CD4-positive, alpha-beta memory T cell (primary cell): ENCODE data around the gene LAMC3. TPM values are rescaled to one million over a fixed set of nuclear protein-coding genes. Genes with fewer than 3 reads are reported as not detected.

Experiments used
- CTCF ChIA-PET: fragments of 350-600 bp; sonication (Branson Sonifier 250); formaldehyde crosslinking; loops from one replicate; lab custom pipeline; 2021; ENCODE audit warnings: inconsistent platforms; ENCODE audit not compliant: partially characterized antibody; lab: Charles Lee
- POLR2A ChIA-PET: fragments of 350-600 bp; sonication (Branson Sonifier 250); formaldehyde crosslinking; loops from one replicate; lab custom pipeline; 2021; ENCODE audit not compliant: partially characterized antibody; lab: Charles Lee
- DNase-seq, 5 donors: peaks; one replicate each; pipeline versions ENCODE4 v3.0.0 to v3.0.0-alpha.2; 2020 to 2022; ENCODE audit warnings: mixed read lengths in 1 of 5
- H3K27ac ChIP-seq: one replicate; pipeline ENCODE4 v1.7.0; 2013; ENCODE audit warnings: low read depth, low read length
- H3K27me3 ChIP-seq: 2 replicates; pipeline ENCODE4 v1.7.0; 2013; ENCODE audit warnings: mild to moderate bottlenecking, low read length, moderate library complexity; ENCODE audit not compliant: insufficient read depth
- H3K36me3 ChIP-seq: 2 replicates; pipeline ENCODE4 v1.7.0; 2013; ENCODE audit warnings: mild to moderate bottlenecking, low read length, moderate library complexity; ENCODE audit not compliant: insufficient read depth
- H3K4me1 ChIP-seq: 2 replicates; pipeline ENCODE4 v1.7.0; 2013; ENCODE audit warnings: mild to moderate bottlenecking, low read length, moderate library complexity; ENCODE audit not compliant: insufficient read depth
- H3K4me3 ChIP-seq, 2 donors: one replicate each; pipeline ENCODE4 v1.7.0; 2013; ENCODE audit warnings: low read length in 2 of 2, mild to moderate bottlenecking in 1 of 2
- H3K9me3 ChIP-seq, 2 donors: one replicate each; pipeline ENCODE4 v1.7.0; 2013; ENCODE audit warnings: low read length in 2 of 2, control low read depth in 1 of 2; ENCODE audit not compliant: control insufficient read depth in 1 of 2
- H3K27ac Mint-ChIP-seq, 7 donors: one replicate each; pipeline ENCODE4 v1.8.0; 2020 to 2021; ENCODE audit warnings: mixed read lengths in 7 of 7, mild to moderate bottlenecking in 6 of 7, inconsistent platforms in 3 of 7, moderate library complexity in 3 of 7
- H3K27me3 Mint-ChIP-seq, 2 donors: one replicate each; pipeline ENCODE4 v1.8.0; 2020 to 2021; ENCODE audit warnings: mixed read lengths in 2 of 2
- H3K36me3 Mint-ChIP-seq, 2 donors: one replicate each; pipeline ENCODE4 v1.8.0; 2020 to 2021; ENCODE audit warnings: mixed read lengths in 2 of 2, inconsistent platforms in 1 of 2, mild to moderate bottlenecking in 1 of 2
- H3K4me1 Mint-ChIP-seq, 4 donors: one replicate each; pipeline ENCODE4 v1.8.0; 2020 to 2021; ENCODE audit warnings: mixed read lengths in 4 of 4, mild to moderate bottlenecking in 1 of 4
- H3K4me3 Mint-ChIP-seq, 8 donors: one replicate each; pipeline ENCODE4 v1.8.0; 2020 to 2021; ENCODE audit warnings: mixed read lengths in 8 of 8, mild to moderate bottlenecking in 7 of 8, moderate library complexity in 6 of 8, inconsistent platforms in 3 of 8
- H3K9me3 Mint-ChIP-seq, 8 donors: one replicate each; pipeline ENCODE4 v1.8.0; 2020 to 2021; ENCODE audit warnings: mixed read lengths in 8 of 8, mild to moderate bottlenecking in 5 of 8, inconsistent platforms in 3 of 8, moderate library complexity in 1 of 8
- intact Hi-C: fragments of 100-400 bp; cut with micrococcal nuclease; formaldehyde crosslinking; loops from one replicate; pipeline ENCODE4 v1.15.1; 2023
- polyA plus RNA-seq, 2 donors: library from polyadenylated mRNA; unstranded; fragments of 300-500 nt; fragmentation: Illumina TruSeq; gene quantifications; one replicate each; pipeline ENCODE4 v1.2.3, GENCODE V29; 2021
- total RNA-seq, 2 experiments: library from RNA; stranded (reverse); gene quantifications; one replicate each; pipeline ENCODE4 v1.2.3, GENCODE V29; 2021

LAMC3 gene
- total and polyA plus RNA-seq, 4 experiments from 2014 or later, result 0.32 to 0.61 TPM; not detected in 2

DNA sequence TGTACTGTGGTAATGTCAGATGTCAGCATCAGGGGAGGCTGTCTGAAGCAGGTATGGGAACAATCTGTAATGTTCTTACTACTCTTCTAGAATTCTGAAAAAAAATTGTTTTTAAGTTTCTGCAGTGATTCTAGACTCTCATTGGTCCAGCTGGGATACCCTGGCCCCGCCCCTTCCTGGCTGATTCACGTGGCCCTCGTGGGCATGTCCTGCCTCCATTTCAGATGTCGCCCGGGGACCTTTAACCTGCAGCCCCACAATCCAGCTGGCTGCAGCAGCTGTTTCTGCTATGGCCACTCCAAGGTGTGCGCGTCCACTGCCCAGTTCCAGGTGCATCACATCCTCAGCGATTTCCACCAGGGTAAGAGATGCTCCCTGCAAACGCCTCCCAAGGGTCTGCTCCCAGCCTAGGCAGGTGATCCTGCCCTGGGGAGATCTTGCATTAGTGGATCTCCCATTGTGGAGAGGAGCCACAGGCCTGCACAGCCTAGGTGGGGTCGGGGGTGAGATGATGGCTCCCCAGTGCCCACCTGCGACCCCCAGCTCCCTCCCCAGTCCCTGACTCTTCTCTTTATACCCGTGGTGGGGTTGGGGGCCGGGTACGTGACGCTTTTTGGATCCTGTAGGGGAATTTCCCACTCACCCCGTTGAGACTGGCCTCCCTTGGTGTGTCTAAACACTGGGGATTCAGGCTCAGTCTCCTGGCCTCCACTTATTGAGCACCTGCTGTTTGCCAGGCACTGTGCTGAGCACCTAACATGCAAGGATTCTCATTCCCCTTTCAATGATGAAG is 36.5 kb downstream of the LAMC3 start:
- H3K27me3 ChIP-seq, result no peaks in the 10 kb centered on the region
- ChIA-PET CTCF (interaction anchor here (1.0 to 4.2 kb wide), 16 partner anchors 8 to 344 kb away, joined by 3 to 37 read pairs (median 6); no protein-coding TSS in a partner anchor), POLR2A (no interaction called here)
- no peaks in the 10 kb centered on the region for H3K36me3 ChIP-seq
- H3K4me3 Mint-ChIP-seq, result no peak overlapping the region
- H3K27me3 Mint-ChIP-seq, result peaks cover 9% of the 10 kb centered on the region in 2 donors
- H3K27ac ChIP-seq, result no peak overlapping the region
- DNase-seq, result no peak
- peaks cover 0 to 5% (median 2%) of the 10 kb centered on the region in 4 donors for H3K4me1 Mint-ChIP-seq
- H3K4me1 ChIP-seq, result no peaks in the 10 kb centered on the region
- H3K9me3 ChIP-seq, result no peaks in the 10 kb centered on the region
- no peak overlapping the region for H3K4me3 ChIP-seq
- H3K9me3 Mint-ChIP-seq, result no peaks in the 10 kb centered on the region
- H3K36me3 Mint-ChIP-seq, result no peaks in the 10 kb centered on the region
- no peak overlapping the region for H3K27ac Mint-ChIP-seq
- intact Hi-C loops, result loop anchor here (1.0 to 5.0 kb wide), 2 partner anchors 179 to 583 kb away; no protein-coding TSS in a partner anchor

DNA sequence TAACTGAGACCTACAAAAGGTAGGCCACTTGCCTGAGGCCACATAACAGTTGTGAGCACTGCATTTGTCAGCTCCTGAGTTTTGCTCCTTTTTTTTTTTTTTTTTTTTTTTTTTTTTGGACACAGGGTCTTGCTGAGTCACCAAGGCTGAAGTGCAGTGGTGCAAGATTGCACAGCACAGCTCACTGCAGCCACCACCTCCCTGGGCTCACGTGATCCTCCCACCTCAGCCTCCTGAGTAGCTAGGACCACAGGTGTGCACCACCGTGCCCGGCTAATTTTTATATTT is 37.1 kb downstream of the LAMC3 start:
- no peaks in the 10 kb centered on the region for H3K4me1 ChIP-seq
- no peaks in the 10 kb centered on the region for H3K27me3 ChIP-seq
- Mint-ChIP-seq H3K27me3 (peaks cover 7 to 10% of the 10 kb centered on the region in 2 donors), H3K4me3 (no peak overlapping the region), H3K36me3 (no peaks in the 10 kb centered on the region), H3K27ac (no peak overlapping the region), H3K9me3 (no peaks in the 10 kb centered on the region), H3K4me1 (peaks cover 0 to 5% (median 2%) of the 10 kb centered on the region in 4 donors)
- ChIA-PET CTCF (interaction anchor here (0.6 to 4.2 kb wide), 29 partner anchors 9 to 585 kb away, joined by 3 to 37 read pairs (median 4); no protein-coding TSS in a partner anchor), POLR2A (interaction anchor here (1.2 to 1.3 kb wide), 2 partner anchors 333 to 345 kb away, joined by 3 to 6 read pairs; no protein-coding TSS in a partner anchor)
- H3K36me3 ChIP-seq, result no peaks in the 10 kb centered on the region
- no peak for DNase-seq
- intact Hi-C loops, result loop anchor here (1.0 to 5.0 kb wide), 2 partner anchors 180 to 584 kb away; no protein-coding TSS in a partner anchor
- H3K9me3 ChIP-seq, result no peaks in the 10 kb centered on the region
- H3K27ac ChIP-seq, result no peak overlapping the region
- no peak overlapping the region for H3K4me3 ChIP-seq

DNA sequence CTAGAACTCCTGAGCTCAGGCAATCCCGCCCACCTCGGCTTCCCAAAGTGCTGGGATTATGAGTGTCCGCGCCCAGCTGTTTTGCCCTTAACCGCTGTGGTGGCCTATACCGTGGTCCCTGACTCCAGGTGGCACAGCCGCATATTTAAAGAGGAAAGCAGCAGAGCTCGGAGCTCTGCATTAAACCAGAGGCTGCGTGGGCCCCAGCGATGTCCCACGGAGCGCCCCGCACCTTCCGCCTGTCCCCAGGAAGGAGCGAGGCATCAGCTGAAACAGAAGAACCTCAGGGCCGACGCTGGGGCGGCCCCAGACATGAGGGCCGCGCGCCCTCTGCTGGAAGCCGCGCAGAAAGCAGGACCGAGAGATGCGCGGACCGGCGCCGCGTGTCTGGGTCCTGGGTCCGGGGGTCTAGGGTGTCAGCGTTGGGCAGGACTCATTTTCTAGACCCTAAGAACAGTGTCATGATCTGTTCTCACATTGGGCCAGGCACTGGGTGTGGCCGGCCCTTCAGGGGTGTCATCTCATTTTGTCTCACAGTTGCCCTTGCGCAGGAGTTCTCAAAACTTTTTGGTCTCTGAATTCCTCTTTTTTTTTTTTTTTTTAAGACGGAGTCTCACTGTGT is 37.7 kb downstream of the LAMC3 start:
- Histone ChIP-seq H3K4me3 (no peak overlapping the region), H3K4me1 (no peaks in the 10 kb centered on the region), H3K9me3 (no peaks in the 10 kb centered on the region), H3K36me3 (no peaks in the 10 kb centered on the region), H3K27ac (no peak overlapping the region), H3K27me3 (no peaks in the 10 kb centered on the region)
- no peaks in the 10 kb centered on the region for H3K36me3 Mint-ChIP-seq
- peak; percentile 52 to 74 (median 64) for DNase-seq
- H3K4me1 Mint-ChIP-seq, result peaks cover 0 to 5% (median 2%) of the 10 kb centered on the region in 4 donors
- peak overlapping the region in 5 of 8 donors; percentile 14 to 61 (median 33) for H3K4me3 Mint-ChIP-seq
- POLR2A ChIA-PET, result interaction anchor here (0.7 to 1.3 kb wide), 3 partner anchors 9 to 346 kb away, joined by 3 to 6 read pairs (median 3); no protein-coding TSS in a partner anchor
- peaks cover 7 to 10% of the 10 kb centered on the region in 2 donors for H3K27me3 Mint-ChIP-seq
- CTCF ChIA-PET, result interaction anchor here (0.6 to 4.2 kb wide), 30 partner anchors 9 to 586 kb away, joined by 3 to 37 read pairs (median 4); no protein-coding TSS in a partner anchor
- intact Hi-C loops, result loop anchor here (1.0 to 5.0 kb wide), 2 partner anchors 180 to 584 kb away; no protein-coding TSS in a partner anchor
- no peaks in the 10 kb centered on the region for H3K9me3 Mint-ChIP-seq
- no peak overlapping the region for H3K27ac Mint-ChIP-seq

DNA sequence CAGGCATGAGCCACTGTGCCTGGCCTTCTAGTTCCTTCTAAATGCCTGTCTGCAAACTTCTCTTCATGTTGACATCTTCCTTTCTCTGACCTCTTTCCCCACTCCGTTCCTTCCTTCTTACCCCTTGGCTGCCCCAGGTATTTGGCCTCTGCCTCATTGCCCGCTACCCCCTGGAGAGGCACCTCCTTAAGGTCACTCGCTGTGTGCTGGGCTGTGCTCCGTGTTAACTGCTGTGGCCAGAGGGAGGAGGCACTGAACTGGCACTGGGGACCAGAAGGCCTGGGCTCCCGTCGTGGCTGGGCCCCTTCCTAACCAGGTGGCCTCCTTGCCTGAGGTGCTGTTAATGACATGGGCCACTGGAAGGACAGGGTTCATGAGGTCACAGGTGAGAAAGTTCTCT is 39.4 kb downstream of the LAMC3 start:
- Histone ChIP-seq H3K27me3 (peaks cover 4% of the 10 kb centered on the region), H3K4me3 (no peak overlapping the region), H3K4me1 (no peaks in the 10 kb centered on the region), H3K36me3 (no peaks in the 10 kb centered on the region), H3K9me3 (no peaks in the 10 kb centered on the region), H3K27ac (no peak overlapping the region)
- CTCF ChIA-PET, result interaction anchor here (0.8 to 4.2 kb wide), 5 partner anchors 9 to 182 kb away, joined by 3 to 37 read pairs (median 3); no protein-coding TSS in a partner anchor
- H3K27me3 Mint-ChIP-seq, result peaks cover 7 to 10% of the 10 kb centered on the region in 2 donors
- H3K27ac Mint-ChIP-seq, result no peak overlapping the region
- DNase-seq, result no peak
- POLR2A ChIA-PET, result no interaction called here
- peaks cover 0 to 5% (median 2%) of the 10 kb centered on the region in 4 donors for H3K4me1 Mint-ChIP-seq
- no peaks in the 10 kb centered on the region for H3K9me3 Mint-ChIP-seq
- no peaks in the 10 kb centered on the region for H3K36me3 Mint-ChIP-seq
- H3K4me3 Mint-ChIP-seq, result no peak overlapping the region
- intact Hi-C loops, result loop anchor here (5.0 kb wide), 1 partner anchor 586 kb away; no protein-coding TSS in a partner anchor

DNA sequence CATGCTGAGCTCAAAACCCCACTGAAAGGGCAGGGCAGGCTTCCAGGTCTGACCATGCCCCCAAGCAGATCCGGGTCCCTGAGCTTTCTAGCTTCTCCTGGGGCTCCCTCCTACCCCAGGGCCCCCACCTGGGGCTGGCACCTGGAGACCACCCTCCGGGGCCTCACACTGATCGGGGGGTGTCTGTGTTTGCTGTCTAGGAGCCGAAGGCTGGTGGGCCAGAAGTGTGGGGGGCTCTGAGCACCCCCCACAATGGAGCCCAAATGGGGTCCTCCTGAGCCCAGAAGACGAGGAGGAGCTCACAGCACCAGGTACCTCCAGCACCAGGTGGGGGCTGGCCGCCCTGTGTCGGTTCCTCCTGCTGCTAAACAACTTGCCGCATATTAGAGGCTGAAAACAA is 39.8 kb downstream of the LAMC3 start:
- Mint-ChIP-seq H3K4me3 (no peak overlapping the region), H3K4me1 (peaks cover 0 to 5% (median 2%) of the 10 kb centered on the region in 4 donors), H3K9me3 (no peaks in the 10 kb centered on the region), H3K27ac (no peak overlapping the region), H3K27me3 (peaks cover 7 to 10% of the 10 kb centered on the region in 2 donors), H3K36me3 (no peaks in the 10 kb centered on the region)
- CTCF ChIA-PET, result interaction anchor here (0.8 to 4.2 kb wide), 6 partner anchors 9 to 348 kb away, joined by 3 to 37 read pairs (median 3); no protein-coding TSS in a partner anchor
- Histone ChIP-seq H3K36me3 (no peaks in the 10 kb centered on the region), H3K4me1 (no peaks in the 10 kb centered on the region), H3K9me3 (no peaks in the 10 kb centered on the region), H3K27me3 (peaks cover 4% of the 10 kb centered on the region), H3K4me3 (no peak overlapping the region), H3K27ac (no peak overlapping the region)
- POLR2A ChIA-PET, result no interaction called here
- no peak for DNase-seq
- intact Hi-C loops, result loop anchor here (5.0 kb wide), 1 partner anchor 587 kb away; no protein-coding TSS in a partner anchor

DNA sequence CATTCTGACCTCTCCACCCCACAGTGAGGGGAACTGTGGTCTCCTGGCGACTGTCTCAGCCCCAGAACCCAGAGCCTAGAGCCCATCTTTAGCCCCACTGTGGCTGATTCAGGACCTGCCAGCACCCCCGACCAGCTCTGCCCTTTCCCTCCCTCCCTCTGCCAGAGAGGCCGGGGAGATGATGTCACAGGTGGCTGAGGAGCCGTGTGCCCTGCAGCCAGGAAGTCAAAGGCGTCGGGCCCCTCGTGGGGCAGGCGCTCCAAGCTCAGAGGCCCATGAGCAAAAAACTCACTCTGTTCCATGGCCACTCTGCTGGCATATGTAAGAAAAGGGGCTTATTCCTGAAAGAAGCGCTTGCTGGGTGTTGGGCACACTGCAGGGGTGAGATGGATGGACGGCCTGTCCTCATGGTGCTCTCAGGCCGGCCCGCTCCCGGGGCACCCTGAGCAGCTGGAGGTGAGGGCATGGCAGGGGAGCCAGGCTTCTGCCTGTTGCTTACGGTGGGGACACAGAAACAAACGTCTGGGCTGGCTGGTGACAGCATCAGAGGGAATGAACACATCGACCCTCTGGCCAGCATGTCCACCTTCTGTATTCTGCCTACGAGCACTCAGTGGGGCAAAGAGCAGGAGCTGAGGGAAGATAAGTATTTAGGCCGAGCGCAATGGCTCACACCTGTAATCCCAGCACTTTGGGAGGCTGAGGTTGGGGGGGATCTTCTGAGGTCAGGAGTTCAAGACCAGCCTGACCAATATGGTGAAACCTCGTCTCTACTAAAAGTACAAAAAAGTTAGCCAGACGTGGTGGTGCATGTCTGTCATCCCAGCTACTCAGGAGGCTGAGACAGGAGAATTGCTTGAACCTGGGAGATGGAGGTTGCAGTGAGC is 41.1 kb downstream of the LAMC3 start:
- H3K36me3 ChIP-seq, result no peaks in the 10 kb centered on the region
- Mint-ChIP-seq H3K4me3 (no peak overlapping the region), H3K27me3 (peaks cover 7 to 10% of the 10 kb centered on the region in 2 donors), H3K9me3 (no peaks in the 10 kb centered on the region), H3K4me1 (peaks cover 0 to 5% (median 2%) of the 10 kb centered on the region in 4 donors), H3K36me3 (no peaks in the 10 kb centered on the region), H3K27ac (no peak overlapping the region)
- no peaks in the 10 kb centered on the region for H3K9me3 ChIP-seq
- peaks cover 4% of the 10 kb centered on the region for H3K27me3 ChIP-seq
- H3K4me3 ChIP-seq, result no peak overlapping the region
- H3K4me1 ChIP-seq, result no peaks in the 10 kb centered on the region
- ChIA-PET POLR2A (no interaction called here), CTCF (interaction anchor here (0.9 to 1.3 kb wide), 4 partner anchors 8 to 349 kb away, joined by 3 to 5 read pairs (median 3); no protein-coding TSS in a partner anchor)
- DNase-seq, result no peak
- no peak overlapping the region for H3K27ac ChIP-seq
- intact Hi-C loops, result loop anchor here (5.0 kb wide), 1 partner anchor 588 kb away; no protein-coding TSS in a partner anchor
